GM18867 (cell line): ENCODE measurements around the gene ULBP2.
A peak's percentile ranks its signal among the peaks of the same experiment; 100 is the strongest.
"Not testable (repeated sequence)": the region's sequence is repeated elsewhere in the genome, so short reads cannot be mapped to it uniquely, and the experiment has no call there.

ENCODE experiments used
- ATAC-seq: cut with Tn5 transposase; IDR thresholded peaks from one replicate; pipeline ENCODE4 v1.9.1; 2021; ENCODE audit warnings: mild to moderate bottlenecking, moderate library complexity; ENCODE audit not compliant: unreplicated experiment

ULBP2 gene

GRCh38 chr6:149925974-149926777, 15.6 kb upstream of the ULBP2 start:
- no peak for ATAC-seq

- not testable (repeated sequence) for ATAC-seq
These were observed 14.8 kb upstream of the ULBP2 start for GRCh38 chr6:149927025-149927424.

DNA sequence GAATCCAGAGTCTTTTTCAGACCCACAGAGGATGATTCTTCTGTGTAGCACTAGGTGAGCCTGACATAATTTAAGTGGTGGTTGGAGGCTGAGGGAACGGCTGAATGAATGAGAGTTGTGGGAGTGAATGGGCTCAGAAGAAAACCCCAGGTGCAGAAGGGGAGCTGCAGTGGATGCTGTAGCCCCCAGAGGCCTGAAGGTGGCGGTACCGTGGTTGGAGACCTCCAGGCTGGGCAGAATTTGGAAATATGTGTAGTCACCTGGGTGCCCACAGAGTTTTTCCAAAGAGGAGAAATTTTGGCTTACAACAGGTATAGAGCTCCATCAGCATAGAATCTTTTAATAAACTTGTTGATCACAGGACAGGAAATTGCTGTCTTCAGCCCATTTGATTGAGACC, 12.4 kb upstream of the ULBP2 start:
- no peak for ATAC-seq

- no peak for ATAC-seq
These were observed 10.3 kb upstream of the ULBP2 start for GRCh38 chr6:149931501-149931900.

DNA sequence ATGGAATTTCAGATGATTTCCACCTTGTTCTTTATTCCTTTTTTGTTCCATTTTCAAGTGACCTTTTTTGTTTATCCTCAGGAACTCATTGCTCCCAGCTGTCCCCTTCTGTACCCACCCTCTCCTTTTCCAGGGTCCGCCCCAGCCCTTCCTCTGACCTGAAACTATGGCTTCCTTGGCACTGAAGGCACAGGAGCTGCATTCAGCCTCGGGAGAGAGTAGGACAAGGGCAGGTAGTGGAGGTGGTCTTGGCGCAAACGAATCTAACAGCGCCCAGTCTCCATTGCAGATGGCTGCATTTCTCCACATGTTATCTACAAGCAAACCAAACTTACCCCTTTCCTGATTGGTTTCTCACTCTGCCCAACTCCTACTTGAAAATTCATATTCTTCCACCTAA, 8.8 kb upstream of the ULBP2 start:
- ATAC-seq, result no peak

- ATAC-seq, result no peak
These were observed 8.4 kb upstream of the ULBP2 start for GRCh38 chr6:149933461-149933860.

- no peak for ATAC-seq
These were observed 7.3 kb upstream of the ULBP2 start for GRCh38 chr6:149934249-149935156.

GRCh38 chr6:149935246-149935645, 6.6 kb upstream of the ULBP2 start:
- no peak for ATAC-seq

DNA sequence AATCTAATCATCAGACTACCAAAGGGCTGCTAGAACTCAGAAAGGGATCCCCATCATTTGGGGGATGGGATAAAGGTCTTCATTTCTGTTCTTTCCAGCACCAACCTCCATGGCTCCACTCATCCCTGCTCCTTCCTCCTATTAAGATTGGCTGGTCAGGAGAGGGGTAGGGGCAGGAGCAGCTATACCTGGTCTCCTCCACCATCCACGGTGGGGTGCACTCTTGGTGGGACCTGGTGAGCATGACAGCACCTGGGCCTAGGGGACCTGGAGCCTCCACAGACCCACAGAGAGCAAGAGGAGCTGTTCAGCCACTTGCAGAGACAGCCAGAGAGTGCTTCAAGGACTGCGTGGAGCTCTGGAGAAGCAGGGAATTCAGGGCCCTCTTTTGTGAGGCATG, 6.1 kb upstream of the ULBP2 start:
- ATAC-seq, result no peak

DNA sequence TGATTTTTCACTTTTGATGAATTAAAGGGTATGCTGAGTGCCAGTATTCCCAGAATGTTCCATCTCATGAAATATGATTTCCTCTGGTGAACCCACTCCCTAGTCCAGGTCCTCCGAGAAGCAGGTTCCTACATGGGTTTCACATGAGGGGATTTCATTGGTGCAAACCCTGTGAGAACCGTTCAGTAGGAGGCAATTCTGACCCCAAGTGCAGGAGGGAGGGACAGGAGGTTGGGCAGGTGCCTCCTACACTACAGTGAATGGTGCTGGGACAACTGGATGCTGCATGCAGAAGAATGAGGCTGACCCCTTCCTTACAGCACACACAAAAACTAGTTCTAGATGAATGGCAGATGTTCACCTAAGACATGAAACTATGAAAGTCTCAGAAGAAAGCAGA, 5.1 kb upstream of the ULBP2 start:
- ATAC-seq, result no peak

GRCh38 chr6:149938013-149938570, 3.7 kb upstream of the ULBP2 start:
- not testable (repeated sequence) for ATAC-seq

DNA sequence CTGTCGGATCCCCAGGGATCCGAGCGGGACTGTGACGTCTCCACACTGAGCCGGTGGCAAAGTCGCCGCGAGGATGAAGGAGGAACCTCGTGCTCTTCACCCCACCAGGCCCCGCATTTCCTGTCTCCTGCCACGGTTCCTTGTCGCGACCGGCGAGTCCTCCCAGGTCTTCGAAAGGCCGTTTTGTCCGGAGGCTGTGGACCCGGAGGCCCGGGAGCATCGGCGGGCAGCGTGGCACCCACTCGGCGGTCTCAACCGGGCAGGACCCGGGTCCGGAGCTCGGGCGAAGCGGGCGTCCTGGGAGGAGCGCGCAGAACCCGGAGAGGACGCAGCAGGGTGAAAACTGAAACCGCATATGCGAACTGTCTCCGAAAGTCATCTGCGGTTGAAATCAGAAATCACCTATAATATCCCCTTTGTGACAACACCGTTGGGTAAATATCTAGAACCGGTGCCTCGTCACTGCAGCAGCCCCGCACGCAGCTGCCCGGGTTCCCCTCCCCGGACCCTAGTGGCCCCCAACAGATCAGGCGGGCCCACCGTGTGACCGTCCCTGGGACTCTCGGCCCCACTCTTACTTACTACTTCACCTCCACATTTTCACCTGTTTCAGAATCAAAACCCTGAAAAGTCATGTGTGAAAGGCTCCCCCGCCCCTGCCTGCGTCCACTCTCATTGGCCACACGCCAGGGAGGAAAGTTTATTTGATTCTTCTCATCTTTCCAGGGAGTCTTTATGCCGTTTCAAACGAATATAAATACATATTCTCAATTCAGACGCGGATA, 3.1 kb upstream of the ULBP2 start:
- peak; percentile 87 for ATAC-seq

DNA sequence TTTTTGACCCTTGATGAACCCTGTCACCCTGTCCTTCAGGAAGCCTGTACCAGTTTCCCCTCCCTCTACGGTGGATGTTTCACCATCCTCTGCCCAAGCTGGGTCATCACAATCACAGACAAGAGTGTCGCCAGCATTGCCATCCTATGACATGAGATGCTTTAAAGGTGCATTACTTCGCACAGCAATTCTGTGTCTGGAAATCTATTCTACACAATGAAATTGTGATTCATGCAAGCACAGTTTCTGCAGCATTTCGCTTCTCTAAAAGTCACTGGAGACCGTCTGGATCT, 2.5 kb upstream of the ULBP2 start:
- no peak for ATAC-seq

- no peak for ATAC-seq
These were observed 1.7 kb upstream of the ULBP2 start for GRCh38 chr6:149939909-149940671.

DNA sequence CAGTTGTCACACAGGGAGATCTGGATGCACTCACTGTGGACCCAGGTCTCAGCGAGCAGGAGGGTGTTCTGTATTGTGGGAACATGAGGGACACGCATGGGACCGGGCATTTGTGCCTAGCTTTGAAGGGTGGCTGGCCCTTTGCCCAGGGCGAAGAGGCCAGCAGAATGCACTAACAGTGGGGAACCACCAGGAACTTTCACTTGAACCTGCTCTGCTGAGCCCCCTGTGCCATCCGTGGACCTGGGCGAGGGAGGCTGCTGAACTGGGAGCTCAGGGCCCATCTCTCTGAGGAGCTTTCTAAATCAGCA, 1.2 kb upstream of the ULBP2 start:
- no peak for ATAC-seq

- ATAC-seq, result no peak
These were observed 631 bp downstream of the ULBP2 start for GRCh38 chr6:149942461-149942829.

DNA sequence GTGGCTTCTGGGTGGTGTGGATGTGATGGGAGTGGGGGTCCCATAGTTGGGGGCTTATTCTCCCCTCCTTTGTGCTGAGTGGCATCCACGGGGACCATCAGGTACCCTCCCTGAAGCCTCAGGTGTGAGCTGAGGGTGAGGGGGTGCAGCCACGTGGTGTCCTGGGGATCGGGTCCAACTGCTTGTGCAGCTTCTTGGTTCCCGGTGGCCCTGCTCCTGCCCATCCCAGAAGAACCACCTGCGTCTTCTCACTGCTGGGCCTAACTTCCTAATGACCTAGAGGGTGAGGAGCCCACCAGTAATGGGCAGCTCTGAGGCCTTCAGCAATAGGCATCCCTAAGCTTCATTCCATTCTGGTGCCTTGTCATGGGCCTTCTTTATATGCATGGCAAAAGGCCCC, 1.5 kb downstream of the ULBP2 start:
- ATAC-seq, result not testable (repeated sequence)

GRCh38 chr6:149945276-149945675, 3.5 kb downstream of the ULBP2 start:
- not testable (repeated sequence) for ATAC-seq

GRCh38 chr6:149946631-149947030, 4.8 kb downstream of the ULBP2 start:
- ATAC-seq, result not testable (repeated sequence)

- not testable (repeated sequence) for ATAC-seq
These were observed 5.7 kb downstream of the ULBP2 start for GRCh38 chr6:149947533-149947932.

DNA sequence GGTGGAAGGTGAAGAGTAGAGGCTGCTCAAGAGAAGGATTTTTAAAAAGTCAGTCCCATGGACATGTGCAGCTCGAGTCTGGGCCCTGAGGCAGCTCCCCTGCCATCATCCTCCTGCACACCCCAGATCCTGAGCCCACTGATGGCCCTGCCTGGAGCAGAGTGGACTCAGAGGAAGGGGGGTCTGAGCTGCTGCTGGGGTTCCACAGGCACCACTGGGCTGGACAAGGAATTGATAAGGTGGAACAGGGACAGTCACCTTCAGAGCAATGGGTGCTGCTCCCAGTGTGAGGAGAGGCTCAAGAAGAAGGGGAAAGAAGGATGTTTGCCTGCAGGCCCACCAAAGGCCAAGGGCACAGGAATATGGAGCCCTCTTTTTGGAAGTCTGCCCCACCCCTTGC, 6.2 kb downstream of the ULBP2 start:
- ATAC-seq, result no peak
